ENCODE results near the gene EHMT1.
"Not testable (repeated sequence)": the region's sequence is repeated elsewhere in the genome, so short reads cannot be mapped to it uniquely, and the experiment has no call there.

The EHMT1 gene

GRCh38 chr9:137715321-137715720, 96.5 kb downstream of the EHMT1 start:
- no peak for DNase-seq (ENCODE audit: extremely low read depth in 1 of 2, low read depth in 1 of 2)

DNA sequence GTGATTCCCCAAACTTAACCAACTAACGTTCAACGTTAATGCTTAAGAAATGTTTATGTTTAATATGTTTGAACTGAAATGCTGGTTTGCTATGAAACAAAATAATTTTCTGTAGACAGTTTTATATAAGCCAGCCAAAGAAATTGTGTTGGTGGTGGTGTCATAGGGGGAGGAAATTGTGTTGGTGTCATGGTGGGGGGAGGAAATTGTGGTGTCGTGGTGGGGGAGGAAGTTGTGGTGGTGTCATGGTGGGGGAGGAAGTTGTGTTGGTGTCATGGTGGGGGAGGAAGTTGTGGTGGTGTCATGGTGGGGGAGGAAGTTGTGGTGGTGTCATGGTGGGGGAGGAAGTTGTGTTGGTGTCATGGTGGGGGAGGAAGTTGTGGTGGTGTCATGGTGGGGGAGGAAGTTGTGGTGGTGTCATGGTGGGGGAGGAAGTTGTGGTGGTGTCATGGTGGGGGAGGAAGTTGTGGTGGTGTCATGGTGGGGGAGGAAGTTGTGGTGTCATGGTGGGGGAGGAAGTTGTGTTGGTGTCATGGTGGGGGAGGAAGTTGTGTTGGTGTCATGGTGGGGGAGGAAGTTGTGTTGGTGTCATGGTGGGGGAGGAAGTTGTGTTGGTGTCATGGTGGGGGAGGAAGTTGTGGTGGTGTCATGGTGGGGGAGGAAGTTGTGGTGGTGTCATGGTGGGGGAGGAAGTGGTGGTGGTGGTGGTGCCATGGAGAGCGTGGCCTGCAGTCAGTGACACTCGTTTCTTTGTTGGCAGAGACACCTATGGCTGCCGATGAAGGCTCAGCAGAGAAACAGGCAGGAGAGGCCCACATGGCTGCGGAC, 97.3 kb downstream of the EHMT1 start:
- not testable (repeated sequence) for DNase-seq (ENCODE audit: extremely low read depth in 1 of 2, low read depth in 1 of 2)

DNA sequence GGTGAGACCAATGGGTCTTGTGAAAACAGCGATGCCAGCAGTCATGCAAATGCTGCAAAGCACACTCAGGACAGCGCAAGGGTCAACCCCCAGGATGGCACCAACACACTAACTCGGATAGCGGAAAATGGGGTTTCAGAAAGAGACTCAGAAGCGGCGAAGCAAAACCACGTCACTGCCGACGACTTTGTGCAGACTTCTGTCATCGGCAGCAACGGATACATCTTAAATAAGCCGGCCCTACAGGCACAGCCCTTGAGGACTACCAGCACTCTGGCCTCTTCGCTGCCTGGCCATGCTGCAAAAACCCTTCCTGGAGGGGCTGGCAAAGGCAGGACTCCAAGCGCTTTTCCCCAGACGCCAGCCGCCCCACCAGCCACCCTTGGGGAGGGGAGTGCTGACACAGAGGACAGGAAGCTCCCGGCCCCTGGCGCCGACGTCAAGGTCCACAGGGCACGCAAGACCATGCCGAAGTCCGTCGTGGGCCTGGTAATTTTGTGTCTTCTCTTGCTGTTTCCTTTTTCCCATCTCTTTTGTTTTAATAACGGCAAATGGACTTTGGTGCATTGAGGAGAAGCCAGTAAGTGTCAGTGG, 98.0 kb downstream of the EHMT1 start:
- no peak for DNase-seq (ENCODE audit: extremely low read depth in 1 of 2, low read depth in 1 of 2)

DNA sequence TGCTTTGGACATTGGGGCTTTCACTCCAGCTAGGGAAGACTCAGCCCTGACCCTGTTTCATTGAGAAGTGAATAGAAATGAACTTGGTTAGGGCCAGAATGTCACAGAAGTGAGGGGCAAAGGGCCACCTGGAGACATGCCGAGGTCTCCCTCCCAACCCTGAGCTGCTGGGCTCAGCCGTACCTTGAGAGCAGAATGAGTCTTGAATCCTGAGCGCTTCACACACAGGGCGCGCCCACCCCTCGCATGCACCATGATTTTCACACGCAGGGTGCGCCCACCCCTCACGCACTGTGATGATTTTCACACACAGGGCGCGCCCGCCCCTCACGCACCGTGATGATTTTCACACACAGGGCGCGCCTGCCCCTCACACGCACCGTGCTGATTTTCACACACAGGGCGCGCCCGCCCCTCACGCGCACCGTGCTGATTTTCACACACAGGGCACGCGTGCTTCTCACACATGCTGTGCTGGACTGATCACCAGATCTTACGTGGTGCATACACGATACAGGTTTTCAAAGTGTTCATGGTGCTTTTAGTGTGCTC, 99.0 kb downstream of the EHMT1 start:
- DNase-seq (ENCODE audit: extremely low read depth in 1 of 2, low read depth in 1 of 2) = no peak

- no peak for DNase-seq (ENCODE audit: extremely low read depth in 1 of 2, low read depth in 1 of 2)
Measured at GRCh38 chr9:137719194-137719593, 100.4 kb downstream of the EHMT1 start.

DNA sequence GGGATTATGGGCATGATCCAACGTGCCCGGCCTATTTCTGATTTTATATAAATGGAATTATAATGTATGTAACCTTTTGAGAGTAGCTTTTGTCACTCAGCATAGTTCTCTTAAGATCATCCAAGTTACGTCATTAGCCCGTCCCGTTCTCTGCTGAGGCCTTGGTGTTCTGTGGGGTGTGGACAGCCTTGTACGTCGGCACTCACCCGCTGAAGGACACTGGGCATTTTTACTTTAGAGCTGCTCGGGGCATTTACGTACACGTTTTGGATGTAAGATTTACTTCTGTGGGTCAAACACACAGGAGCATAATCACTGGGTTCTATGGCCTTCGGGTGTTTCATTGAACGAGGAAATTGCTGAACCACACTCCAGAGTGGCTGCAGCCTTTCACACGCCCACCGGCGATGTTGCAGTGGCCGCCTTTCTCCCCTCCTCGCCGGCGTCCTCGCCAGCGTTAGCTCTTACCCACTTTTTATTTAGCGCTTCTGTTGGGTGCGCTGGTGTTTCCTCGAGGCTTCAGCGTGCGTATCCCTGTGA, 101.8 kb downstream of the EHMT1 start:
- DNase-seq (ENCODE audit: extremely low read depth in 1 of 2, low read depth in 1 of 2) = no peak

DNA sequence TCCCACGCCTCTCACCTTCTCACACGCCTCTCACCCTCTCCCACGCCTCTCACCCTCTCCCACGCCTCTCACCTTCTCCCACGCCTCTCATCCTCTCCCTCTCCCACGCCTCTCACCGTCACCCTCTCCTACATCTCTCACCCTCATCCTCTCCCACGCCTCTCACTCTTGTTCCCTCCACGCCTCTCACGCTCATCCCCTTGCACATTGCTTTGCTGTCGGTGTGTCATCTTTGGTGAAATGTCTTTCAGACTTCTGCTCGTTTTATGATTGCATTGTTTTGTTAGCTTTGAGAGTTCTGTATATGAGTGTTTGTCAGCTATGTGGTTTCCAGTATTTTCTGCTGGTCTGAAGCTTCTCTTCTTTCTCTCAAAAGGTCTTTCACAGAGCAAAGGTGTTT, 102.7 kb downstream of the EHMT1 start:
- no peak for DNase-seq (ENCODE audit: extremely low read depth in 1 of 2, low read depth in 1 of 2)

DNA sequence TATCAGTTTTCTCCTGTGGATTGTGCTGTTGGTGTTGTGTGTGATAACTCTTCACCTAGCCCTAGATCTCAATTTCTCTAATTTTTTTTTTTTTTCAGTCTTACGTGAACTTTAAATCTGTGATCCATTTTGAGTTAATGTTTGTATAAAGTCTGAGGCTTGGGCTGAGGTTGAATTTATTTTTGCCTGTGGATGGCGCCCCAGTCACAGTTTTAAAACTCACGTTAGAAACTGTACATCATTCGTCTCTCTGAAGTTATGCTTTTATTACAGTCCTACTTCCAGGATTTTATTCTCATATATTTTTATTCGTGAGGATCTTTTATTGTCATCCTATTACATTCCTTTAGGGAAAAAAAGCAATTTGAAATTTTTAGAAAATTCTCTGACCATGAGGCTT, 103.1 kb downstream of the EHMT1 start:
- DNase-seq (ENCODE audit: extremely low read depth in 1 of 2, low read depth in 1 of 2) = no peak

DNA sequence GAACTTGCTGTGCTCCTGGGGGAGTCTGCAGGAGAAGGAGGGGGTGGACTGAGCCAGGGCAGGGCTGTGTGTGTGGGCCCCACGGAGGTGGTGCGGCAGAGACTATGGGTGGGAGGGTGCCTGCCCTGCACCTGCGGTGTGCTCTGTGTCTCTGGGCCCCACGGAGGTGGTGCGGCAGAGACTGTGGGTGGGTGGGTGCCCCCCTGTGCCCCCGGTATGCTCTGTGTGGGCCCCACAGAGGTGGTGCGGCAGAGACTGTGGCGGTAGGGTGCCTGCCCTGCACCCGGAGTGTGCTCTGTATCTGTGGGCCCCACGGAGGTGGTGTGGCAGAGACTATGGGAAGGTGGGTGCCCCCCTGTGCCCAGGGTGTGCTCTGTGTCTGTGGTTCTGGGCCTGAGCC, 103.7 kb downstream of the EHMT1 start:
- no peak for DNase-seq (ENCODE audit: extremely low read depth in 1 of 2, low read depth in 1 of 2)

DNA sequence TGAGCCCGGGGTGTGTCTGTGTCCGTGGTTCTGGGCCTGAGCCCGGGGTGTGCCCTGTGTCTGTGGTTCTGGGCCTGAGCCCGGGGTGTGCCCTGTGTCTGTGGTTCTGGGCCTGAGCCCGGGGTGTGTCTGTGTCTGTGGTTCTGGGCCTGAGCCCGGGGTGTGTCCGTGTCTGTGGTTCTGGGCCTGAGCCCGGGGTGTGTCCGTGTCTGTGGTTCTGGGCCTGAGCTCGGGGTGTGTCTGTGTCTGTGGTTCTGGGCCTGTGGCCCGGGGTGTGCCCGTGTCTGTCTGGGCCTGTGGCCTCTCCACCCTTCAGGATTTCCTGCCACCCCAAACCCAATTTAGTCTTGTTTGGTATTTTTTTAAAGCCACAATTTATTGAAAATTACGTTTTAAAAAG, 104.6 kb downstream of the EHMT1 start:
- not testable (repeated sequence) for DNase-seq (ENCODE audit: extremely low read depth in 1 of 2, low read depth in 1 of 2)

GRCh38 chr9:137723783-137724445, 105.1 kb downstream of the EHMT1 start:
- DNase-seq (ENCODE audit: extremely low read depth in 1 of 2, low read depth in 1 of 2) = no peak

DNA sequence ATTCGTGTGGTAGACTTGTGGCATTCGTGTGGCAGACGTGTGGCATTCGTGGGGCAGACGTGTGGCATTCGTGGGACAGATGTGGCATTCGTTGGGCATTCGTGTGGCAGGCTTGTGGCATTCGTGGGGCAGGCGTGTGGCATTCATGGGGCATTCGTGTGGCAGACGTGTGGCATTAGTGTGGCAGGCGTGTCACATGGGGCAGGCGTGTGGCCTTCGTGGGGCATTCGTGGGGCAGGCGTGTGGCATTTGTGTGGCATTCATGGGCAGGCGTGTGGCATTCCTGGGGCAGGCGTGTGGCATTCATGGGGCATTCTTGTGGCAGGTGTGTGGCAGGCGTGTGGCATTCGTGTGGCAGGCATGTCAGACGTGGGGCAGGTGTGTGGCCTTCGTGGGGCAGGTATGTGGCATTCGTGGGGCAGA, 106.0 kb downstream of the EHMT1 start:
- DNase-seq (ENCODE audit: extremely low read depth in 1 of 2, low read depth in 1 of 2) = no peak

GRCh38 chr9:137725598-137725997, 106.8 kb downstream of the EHMT1 start:
- no peak for DNase-seq (ENCODE audit: extremely low read depth in 1 of 2, low read depth in 1 of 2)

- DNase-seq (ENCODE audit: extremely low read depth in 1 of 2, low read depth in 1 of 2) = not testable (repeated sequence)
Measured at GRCh38 chr9:137726336-137726735, 107.5 kb downstream of the EHMT1 start.

- DNase-seq (ENCODE audit: extremely low read depth in 1 of 2, low read depth in 1 of 2) = no peak
Measured at GRCh38 chr9:137726764-137727163, 108.0 kb downstream of the EHMT1 start.

GRCh38 chr9:137727716-137728115, 108.9 kb downstream of the EHMT1 start:
- DNase-seq (ENCODE audit: extremely low read depth in 1 of 2, low read depth in 1 of 2) = no peak

DNA sequence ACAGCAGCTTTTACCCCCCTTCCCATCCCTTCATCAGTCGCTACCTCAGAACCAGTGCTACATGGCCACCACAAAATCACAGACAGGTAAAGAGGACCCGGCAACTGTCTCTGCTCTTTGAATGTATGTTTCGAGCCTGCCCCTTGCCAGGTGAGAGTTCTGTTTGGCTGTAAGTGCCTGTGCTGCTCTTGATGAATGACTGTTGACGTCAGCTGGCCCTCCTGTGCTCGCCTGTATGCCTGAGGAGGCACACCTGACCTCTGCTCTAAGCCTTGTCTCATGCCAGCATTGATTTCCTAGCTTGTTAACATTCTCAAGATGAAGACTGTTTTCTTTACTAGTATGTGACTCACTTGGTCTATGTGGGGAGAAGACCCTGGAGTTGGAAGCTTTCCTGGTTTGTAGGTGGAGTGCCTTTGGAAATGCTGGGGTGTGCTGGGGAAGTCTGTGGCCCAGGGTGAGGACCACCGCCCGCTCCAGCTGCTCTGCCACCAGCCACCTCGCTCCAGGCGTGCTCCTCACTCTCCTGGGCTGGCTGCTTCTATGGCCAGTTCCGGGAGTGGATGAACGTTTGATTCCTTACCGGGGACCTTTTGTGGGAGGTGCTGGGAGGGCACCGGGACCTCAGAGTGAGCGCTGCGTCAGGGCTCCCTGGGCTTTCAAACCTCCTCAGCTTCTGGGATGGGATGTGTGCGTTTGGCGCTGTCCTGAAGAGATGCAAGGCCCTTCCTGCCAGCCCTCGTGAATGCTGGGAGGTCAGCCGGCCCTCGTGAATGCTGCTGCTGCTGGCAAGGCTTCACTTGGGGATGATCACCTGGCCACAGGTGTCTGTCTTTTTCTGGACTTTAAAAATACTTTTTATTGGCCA, 109.9 kb downstream of the EHMT1 start:
- no peak for DNase-seq (ENCODE audit: extremely low read depth in 1 of 2, low read depth in 1 of 2)

- no peak for DNase-seq (ENCODE audit: extremely low read depth in 1 of 2, low read depth in 1 of 2)
Measured at GRCh38 chr9:137731216-137731946, 112.6 kb downstream of the EHMT1 start.

- no peak for DNase-seq (ENCODE audit: extremely low read depth in 1 of 2, low read depth in 1 of 2)
Measured at GRCh38 chr9:137731947-137732813, 113.4 kb downstream of the EHMT1 start.
